Keratinocyte (primary cell): ENCODE measurements around the gene MCM3AP.

Experiments
- CTCF ChIP-seq, 3 experiments: IDR thresholded peaks in 1 of 3; conservative IDR thresholded peaks in 1 of 3; optimal IDR thresholded peaks in 1 of 3; 2 replicates in 2 of 3; 3 replicates in 1 of 3; pipeline versions ENCODE3 to v1.5.1; 2011; ENCODE audit warnings: low read length in 3 of 3, mild to moderate bottlenecking in 3 of 3, moderate library complexity in 2 of 3, control low read depth in 1 of 3, inconsistent platforms in 1 of 3; ENCODE audit not compliant: insufficient read depth in 2 of 3; ENCODE audit errors: extremely low read depth in 1 of 3
- EZH2 ChIP-seq: IDR thresholded peaks from one replicate; pipeline ENCODE4 v1.6.1; 2012; ENCODE audit warnings: inconsistent platforms, mild to moderate bottlenecking, low read length, moderate library complexity

GRCh38 chr21:46314441-46315020, 29.1 kb upstream of the MCM3AP start:
- TF ChIP-seq CTCF (optimal IDR thresholded peaks at IDR 0.05 in 1 of 3, IDR thresholded peaks at IDR 0.05 in 1 of 3, conservative IDR thresholded peaks at IDR 0.05 in 1 of 3; ENCODE audit: extremely low read depth in 1 of 3, insufficient read depth in 2 of 3, low read length in 3 of 3), result no peak
- no peak for TF ChIP-seq EZH2
